Panc1 (cell line): ENCODE data around the gene SLC7A1. TPM values are rescaled to one million over a fixed set of nuclear protein-coding genes. Genes with fewer than 3 reads are reported as not detected.

Experiments used
- ATAC-seq: fragments of 200-7000 bp; cut with Tn5 transposase; 2 replicates; pipeline ENCODE4 v1.9.1; 2020; ENCODE audit warnings: mild to moderate bottlenecking, moderate library complexity
- BruUV-seq: library from RNA; stranded (reverse); fragments of 400-500 nt; replicated peaks from 2 replicates; lab custom pipeline; 2021; lab: Mats Ljungman, UMichigan
- CTCF ChIA-PET: fragments of 300-600 bp; sonication (Branson Sonifier 250); formaldehyde crosslinking; loops from one replicate; lab custom pipeline; 2022; ENCODE audit warnings: antibody characterized with exemption; lab: Charles Lee
- POLR2A ChIA-PET: fragments of 300-600 bp; sonication (Branson Sonifier 250); formaldehyde crosslinking; loops from one replicate; lab custom pipeline; 2022; ENCODE audit warnings: antibody characterized with exemption; lab: Charles Lee
- DNase-seq: peaks from one replicate; pipeline ENCODE4 v3.0.0-alpha.2; 2010; ENCODE audit warnings: low read depth, low spot score
- H3K27ac ChIP-seq: 2 replicates; pipeline ENCODE4 v1.5.1; 2011; ENCODE audit warnings: mild to moderate bottlenecking, low read length, inconsistent platforms
- H3K27me3 ChIP-seq: fragments of 200-500 bp; sonication (Bioruptor generic); 2 replicates; pipeline ENCODE4 v1.6.0; 2014; ENCODE audit warnings: low read length, inconsistent platforms; ENCODE audit not compliant: control insufficient read depth, insufficient read depth
- H3K36me3 ChIP-seq: fragments of 200-500 bp; sonication (Bioruptor generic); 2 replicates; pipeline ENCODE4 v1.5.1; 2014; ENCODE audit warnings: inconsistent platforms, mild to moderate bottlenecking, low read length, moderate library complexity; ENCODE audit not compliant: control insufficient read depth, insufficient read depth
- H3K4me1 ChIP-seq: 2 replicates; pipeline ENCODE4 v1.5.1; 2011; ENCODE audit warnings: inconsistent platforms, mild to moderate bottlenecking, low read length, moderate library complexity; ENCODE audit not compliant: control insufficient read depth, insufficient read depth
- H3K4me3 ChIP-seq, 2 experiments: 2 replicates each; pipeline ENCODE4 v1.5.1; 2011 to 2012; ENCODE audit warnings: low read depth in 2 of 2, low read length in 2 of 2, mild to moderate bottlenecking in 2 of 2, inconsistent platforms in 1 of 2, moderate library complexity in 1 of 2
- H3K9me3 ChIP-seq: fragments of 200-500 bp; sonication (Bioruptor generic); 2 replicates; pipeline ENCODE4 v1.5.1; 2014; ENCODE audit warnings: low read depth, mild to moderate bottlenecking, inconsistent platforms, low read length, moderate library complexity; ENCODE audit not compliant: control insufficient read depth, insufficient read depth
- POLR2AphosphoS5 ChIP-seq: IDR thresholded peaks from 2 replicates; pipeline ENCODE4 v1.6.1; 2012; ENCODE audit warnings: mild to moderate bottlenecking, low read depth, low read length, moderate library complexity
- SIN3A ChIP-seq: IDR thresholded peaks from 2 replicates; pipeline ENCODE4 v1.6.1; 2012; ENCODE audit warnings: low read depth, mild to moderate bottlenecking, low read length, moderate library complexity, borderline replicate concordance; ENCODE audit not compliant: insufficient read depth
- TCF7L2 ChIP-seq: IDR thresholded peaks from 2 replicates; pipeline ENCODE4 v1.6.1; 2011; ENCODE audit warnings: mild to moderate bottlenecking, low read depth, low read length, inconsistent platforms
- in situ Hi-C: cut with HindIII; loops from 2 replicates; pipeline ENCODE4 v1.10.0; 2016; ENCODE audit warnings: low sequenced_read_pairs, low pct_unique_long_range_greater_than_20kb
- intact Hi-C: fragments of 100-400 bp; cut with micrococcal nuclease; formaldehyde crosslinking; loops from one replicate; pipeline ENCODE4 v1.10.0; 2022; ENCODE audit not compliant: unreplicated experiment
- total RNA-seq: library from RNA; stranded (reverse); gene quantifications from one replicate; pipeline ENCODE4 v1.2.1, GENCODE V29; 2021; ENCODE audit not compliant: unreplicated experiment
- TF ChIP-seq, protein P1 (sequence below), 2 experiments: IDR thresholded peaks; 2 replicates each; pipeline ENCODE4 v1.6.1; 2011 to 2012; ENCODE audit warnings: low read depth in 2 of 2, control low read depth in 1 of 2, low read length in 1 of 2, mild to moderate bottlenecking in 1 of 2, moderate library complexity in 1 of 2; ENCODE audit not compliant: insufficient read depth in 1 of 2
- TF ChIP-seq, protein P2 (sequence below): fragments of 450-650 bp; IDR thresholded peaks from 2 replicates; pipeline ENCODE4 v1.5.1; 2017; ENCODE audit warnings: mild to moderate bottlenecking

SLC7A1 gene
- total RNA-seq, 1 experiment from 2014 or later: 63.3 TPM

DNA sequence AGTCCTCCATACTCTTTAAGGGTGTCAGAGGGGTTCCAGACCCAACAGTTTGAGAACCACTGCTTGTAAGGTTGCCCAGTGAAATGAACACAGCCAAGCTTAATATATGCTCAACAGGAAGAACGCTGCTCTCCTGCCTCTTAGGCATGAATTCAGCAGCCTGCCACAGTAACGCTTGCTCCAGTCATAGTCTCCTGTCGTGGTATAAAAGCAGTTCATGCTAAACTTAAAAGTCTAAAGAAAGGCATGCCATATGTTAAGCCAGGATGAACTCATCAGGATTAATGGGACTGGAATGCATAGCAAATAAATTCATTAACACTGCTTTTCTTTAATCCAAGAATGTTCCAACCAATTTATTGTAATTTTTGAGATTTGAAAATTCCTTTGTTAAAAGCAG is 38.7 kb downstream of the SLC7A1 start:
- DNase-seq (no peak), ATAC-seq (no peak)
- in situ Hi-C loops (no loop called here), intact Hi-C loops (no loop called here)
- TF ChIP-seq, protein P1, sequence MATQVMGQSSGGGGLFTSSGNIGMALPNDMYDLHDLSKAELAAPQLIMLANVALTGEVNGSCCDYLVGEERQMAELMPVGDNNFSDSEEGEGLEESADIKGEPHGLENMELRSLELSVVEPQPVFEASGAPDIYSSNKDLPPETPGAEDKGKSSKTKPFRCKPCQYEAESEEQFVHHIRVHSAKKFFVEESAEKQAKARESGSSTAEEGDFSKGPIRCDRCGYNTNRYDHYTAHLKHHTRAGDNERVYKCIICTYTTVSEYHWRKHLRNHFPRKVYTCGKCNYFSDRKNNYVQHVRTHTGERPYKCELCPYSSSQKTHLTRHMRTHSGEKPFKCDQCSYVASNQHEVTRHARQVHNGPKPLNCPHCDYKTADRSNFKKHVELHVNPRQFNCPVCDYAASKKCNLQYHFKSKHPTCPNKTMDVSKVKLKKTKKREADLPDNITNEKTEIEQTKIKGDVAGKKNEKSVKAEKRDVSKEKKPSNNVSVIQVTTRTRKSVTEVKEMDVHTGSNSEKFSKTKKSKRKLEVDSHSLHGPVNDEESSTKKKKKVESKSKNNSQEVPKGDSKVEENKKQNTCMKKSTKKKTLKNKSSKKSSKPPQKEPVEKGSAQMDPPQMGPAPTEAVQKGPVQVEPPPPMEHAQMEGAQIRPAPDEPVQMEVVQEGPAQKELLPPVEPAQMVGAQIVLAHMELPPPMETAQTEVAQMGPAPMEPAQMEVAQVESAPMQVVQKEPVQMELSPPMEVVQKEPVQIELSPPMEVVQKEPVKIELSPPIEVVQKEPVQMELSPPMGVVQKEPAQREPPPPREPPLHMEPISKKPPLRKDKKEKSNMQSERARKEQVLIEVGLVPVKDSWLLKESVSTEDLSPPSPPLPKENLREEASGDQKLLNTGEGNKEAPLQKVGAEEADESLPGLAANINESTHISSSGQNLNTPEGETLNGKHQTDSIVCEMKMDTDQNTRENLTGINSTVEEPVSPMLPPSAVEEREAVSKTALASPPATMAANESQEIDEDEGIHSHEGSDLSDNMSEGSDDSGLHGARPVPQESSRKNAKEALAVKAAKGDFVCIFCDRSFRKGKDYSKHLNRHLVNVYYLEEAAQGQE (IDR thresholded peaks at IDR 0.05; ENCODE audit: insufficient read depth in 1 of 2, low read depth in 2 of 2, low read length in 1 of 2): no peak
- TF ChIP-seq TCF7L2 (no peak), POLR2AphosphoS5 (no peak), SIN3A (no peak)
- TF ChIP-seq, protein P2, sequence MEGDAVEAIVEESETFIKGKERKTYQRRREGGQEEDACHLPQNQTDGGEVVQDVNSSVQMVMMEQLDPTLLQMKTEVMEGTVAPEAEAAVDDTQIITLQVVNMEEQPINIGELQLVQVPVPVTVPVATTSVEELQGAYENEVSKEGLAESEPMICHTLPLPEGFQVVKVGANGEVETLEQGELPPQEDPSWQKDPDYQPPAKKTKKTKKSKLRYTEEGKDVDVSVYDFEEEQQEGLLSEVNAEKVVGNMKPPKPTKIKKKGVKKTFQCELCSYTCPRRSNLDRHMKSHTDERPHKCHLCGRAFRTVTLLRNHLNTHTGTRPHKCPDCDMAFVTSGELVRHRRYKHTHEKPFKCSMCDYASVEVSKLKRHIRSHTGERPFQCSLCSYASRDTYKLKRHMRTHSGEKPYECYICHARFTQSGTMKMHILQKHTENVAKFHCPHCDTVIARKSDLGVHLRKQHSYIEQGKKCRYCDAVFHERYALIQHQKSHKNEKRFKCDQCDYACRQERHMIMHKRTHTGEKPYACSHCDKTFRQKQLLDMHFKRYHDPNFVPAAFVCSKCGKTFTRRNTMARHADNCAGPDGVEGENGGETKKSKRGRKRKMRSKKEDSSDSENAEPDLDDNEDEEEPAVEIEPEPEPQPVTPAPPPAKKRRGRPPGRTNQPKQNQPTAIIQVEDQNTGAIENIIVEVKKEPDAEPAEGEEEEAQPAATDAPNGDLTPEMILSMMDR: no peak
- Histone ChIP-seq H3K36me3 (no peaks in the 10 kb centered on the region), H3K4me1 (no peaks in the 10 kb centered on the region), H3K4me3 (no peak overlapping the region), H3K27ac (no peak overlapping the region), H3K9me3 (no peaks in the 10 kb centered on the region), H3K27me3 (no peaks in the 10 kb centered on the region)
- BruUV-seq: no TSS peak
- ChIA-PET POLR2A (no interaction called here), CTCF (no interaction called here)

DNA sequence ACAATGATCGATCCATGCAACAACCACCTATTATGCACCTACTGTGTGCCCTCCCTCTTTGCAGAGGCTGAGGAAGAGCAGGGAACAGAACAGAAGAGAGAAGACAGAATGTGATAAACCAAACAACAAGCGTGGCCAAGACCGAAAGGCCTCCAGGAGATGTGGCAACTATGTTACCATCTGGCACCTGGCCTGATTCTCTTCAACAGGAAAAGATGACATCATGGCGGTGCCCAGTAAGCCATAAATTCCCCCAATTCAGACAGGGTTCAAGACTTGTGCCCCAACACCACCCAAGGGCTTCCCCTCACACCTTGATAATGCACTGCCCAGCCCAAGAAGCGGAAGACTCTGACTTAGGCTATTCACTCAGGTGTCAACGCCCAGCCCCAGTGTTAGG is 44.3 kb downstream of the SLC7A1 start:
- DNase-seq: no peak
- no peaks in the 10 kb centered on the region for H3K27me3 ChIP-seq
- H3K4me3 ChIP-seq: no peak overlapping the region
- no peaks in the 10 kb centered on the region for H3K4me1 ChIP-seq
- no peak for ATAC-seq
- ChIA-PET CTCF (no interaction called here), POLR2A (no interaction called here)
- no peak overlapping the region for H3K27ac ChIP-seq
- BruUV-seq: no TSS peak
- in situ Hi-C loops (no loop called here), intact Hi-C loops (no loop called here)
- TF ChIP-seq, protein P2: no peak
- TF ChIP-seq SIN3A (no peak), POLR2AphosphoS5 (no peak)
- TF ChIP-seq, protein P1 (IDR thresholded peaks at IDR 0.05; ENCODE audit: insufficient read depth in 1 of 2, low read depth in 2 of 2, low read length in 1 of 2): no peak
- no peaks in the 10 kb centered on the region for H3K9me3 ChIP-seq
- H3K36me3 ChIP-seq: no peaks in the 10 kb centered on the region
